Adipose tissue (tissue), 3 donors: Measurements from ENCODE around the gene DNAJC25. TPM values are rescaled to one million over a fixed set of nuclear protein-coding genes. Genes with fewer than 3 reads are reported as not detected.

Experiments
- polyA plus RNA-seq, 3 donors: library from polyadenylated mRNA; stranded (reverse); fragments of 200-250 nt; gene quantifications; one replicate each; pipeline ENCODE4 v1.2.3, GENCODE V29; 2013
- donor health status: healthy with polysubstance abuse.
- donor health status: Bipolar disorder and iron deficiency.
- donor health status: healthy.

The DNAJC25 gene
- polyA plus RNA-seq, 3 donors: 4.1 to 8.0 (median 6.0) TPM

Other genes starting within 250 kb of the DNAJC25 start
- gene ECPAS, start 147.0 kb upstream of the DNAJC25 start, polyA plus RNA-seq: 10 to 100 TPM; 20.9 to 33.1 (median 32.7) TPM
- under 1 TPM; 0.21 to 0.42 (median 0.34) TPM for gene ZNF483, start 106.2 kb upstream of the DNAJC25 start, polyA plus RNA-seq
- gene PTGR1, start 31.7 kb upstream of the DNAJC25 start, polyA plus RNA-seq: 10 to 100 TPM; 12.3 to 63.2 (median 58.4) TPM
- 100 to 1,000 TPM in 1 of 3 donors, 10 to 100 TPM in 2; 15.0 to 147 (median 57.2) TPM for gene GNG10, start 30.3 kb downstream of the DNAJC25 start, polyA plus RNA-seq
- under 1 TPM in 2 of 3 donors, not detected in 1; 0.01 to 0.03 TPM for gene SHOC1, start 163.6 kb downstream of the DNAJC25 start, polyA plus RNA-seq